ENCODE data around the gene AHCY.

DNA sequence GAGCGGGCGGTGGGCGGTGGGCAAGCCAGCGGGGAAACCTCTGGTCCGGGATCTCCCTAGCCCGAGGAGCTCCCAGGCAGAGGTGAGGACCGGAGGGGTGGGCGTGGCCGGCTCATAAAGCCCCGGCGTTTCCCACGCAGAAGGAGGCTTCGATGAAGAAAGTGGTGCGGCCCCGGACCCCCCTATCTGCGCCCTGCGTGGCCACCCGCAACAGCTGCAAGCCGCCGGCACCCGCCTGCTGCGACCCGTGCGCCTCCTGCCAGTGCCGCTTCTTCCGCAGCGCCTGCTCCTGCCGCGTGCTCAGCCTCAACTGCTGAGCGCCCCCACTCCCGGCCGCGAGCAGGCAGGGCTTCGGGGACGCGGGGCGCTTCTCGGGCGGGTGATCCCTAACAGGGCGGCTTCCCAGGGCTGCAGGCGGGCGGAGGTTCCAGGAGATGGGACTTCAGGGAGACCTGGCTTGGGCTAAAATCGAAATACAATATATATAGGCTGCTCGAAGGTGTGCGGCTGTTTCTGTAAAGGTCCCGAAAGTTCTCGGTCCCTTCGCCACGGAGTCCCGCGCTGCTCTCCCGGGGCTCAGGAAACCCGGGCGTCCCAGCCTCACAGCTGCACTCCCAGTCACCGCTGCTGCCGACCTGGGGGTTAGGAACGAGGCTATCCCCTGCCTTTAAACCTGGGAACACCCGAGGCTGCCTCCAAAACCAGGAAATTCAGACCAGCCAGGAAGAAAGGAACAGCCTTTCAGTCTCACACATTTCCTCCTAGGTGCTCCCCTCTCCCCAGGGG lies 34.1 kb downstream of the AHCY start:
- no peak for TF ChIP-seq POLR2A (IDR thresholded peaks at IDR 0.05; ENCODE audit: low read depth, low read length)
- TF ChIP-seq POLR2AphosphoS5 (IDR thresholded peaks at IDR 0.05; ENCODE audit: low read depth, low read length) = no peak
- no peak for TF ChIP-seq TAF1 (IDR thresholded peaks at IDR 0.05; ENCODE audit: low read depth, low read length)
- no peak for TF ChIP-seq SPI1 (IDR thresholded peaks at IDR 0.05; ENCODE audit: low read depth, low read length)
- TF ChIP-seq POU2F2 (IDR thresholded peaks at IDR 0.05; ENCODE audit: low read depth, low read length) = no peak
